HepG2 (cell line): ENCODE results near the gene TFEB. TPM values are rescaled to one million over a fixed set of nuclear protein-coding genes. Genes with fewer than 3 reads are reported as not detected.

Experiments used
- CHD2 ChIP-seq: IDR thresholded peaks from 2 replicates; pipeline ENCODE4 v1.6.1; 2011; ENCODE audit warnings: low read depth, low read length, improper control_type of control experiment
- FOXJ3 ChIP-seq: sonication (generic); formaldehyde crosslinking; IDR thresholded peaks from 2 replicates; pipeline ENCODE4 v1.4.0; 2020; ENCODE audit warnings: missing genetic modification reagents, mild to moderate bottlenecking, borderline replicate concordance
- JUNB ChIP-seq: sonication (generic); formaldehyde crosslinking; IDR thresholded peaks from 2 replicates; pipeline ENCODE4 v1.8.0; 2022; ENCODE audit warnings: missing genetic modification reagents, mild to moderate bottlenecking, borderline replicate concordance
- MAZ ChIP-seq, 2 experiments: sonication (generic) in 1 of 2; formaldehyde crosslinking in 1 of 2; IDR thresholded peaks; 2 replicates each; pipeline versions ENCODE4 v1.5.0 to v1.6.1; 2012 to 2020; ENCODE audit warnings: low read depth in 2 of 2, mild to moderate bottlenecking in 2 of 2, borderline replicate concordance in 1 of 2, improper control_type of control experiment in 1 of 2, low read length in 1 of 2, missing genetic modification reagents in 1 of 2, moderate library complexity in 1 of 2
- NR1H2 ChIP-seq: sonication (generic); formaldehyde crosslinking; IDR thresholded peaks from 2 replicates; pipeline ENCODE4 v1.8.1; 2022; ENCODE audit warnings: low read depth, missing genetic modification reagents, borderline replicate concordance
- RAD21 ChIP-seq: fragments of 450-650 bp; formaldehyde crosslinking; IDR thresholded peaks from 2 replicates; pipeline ENCODE4 v1.5.0; 2020; ENCODE audit warnings: mild to moderate bottlenecking
- SALL1 ChIP-seq: sonication (generic); formaldehyde crosslinking; IDR thresholded peaks from 2 replicates; pipeline ENCODE4 v1.8.0; 2022; ENCODE audit warnings: mild to moderate bottlenecking, missing genetic modification reagents
- ZFP41 ChIP-seq: sonication (generic); formaldehyde crosslinking; IDR thresholded peaks from 2 replicates; pipeline ENCODE4 v1.4.0; 2020; ENCODE audit warnings: mild to moderate bottlenecking, missing genetic modification reagents, borderline replicate concordance
- ZNF160 ChIP-seq: sonication (generic); formaldehyde crosslinking; IDR thresholded peaks from 2 replicates; pipeline ENCODE4 v1.8.0; 2022; ENCODE audit warnings: mild to moderate bottlenecking, inconsistent platforms, missing genetic modification reagents
- ZNF260 ChIP-seq: sonication (generic); formaldehyde crosslinking; IDR thresholded peaks from 2 replicates; pipeline ENCODE4 v1.4.0; 2020; ENCODE audit warnings: missing genetic modification reagents, low read depth, mild to moderate bottlenecking, borderline replicate concordance
- ZNF264 ChIP-seq: sonication (generic); formaldehyde crosslinking; IDR thresholded peaks from 2 replicates; pipeline ENCODE4 v1.4.0; 2020; ENCODE audit warnings: missing genetic modification reagents
- ZNF598 ChIP-seq: sonication (generic); formaldehyde crosslinking; IDR thresholded peaks from 2 replicates; pipeline ENCODE4 v1.5.1; 2020; ENCODE audit warnings: mild to moderate bottlenecking, missing genetic modification reagents, borderline replicate concordance
- ZNF614 ChIP-seq: IDR thresholded peaks from 2 replicates; pipeline ENCODE4 v1.6.1; 2018; ENCODE audit warnings: missing biosample characterization, missing genetic modification reagents, inconsistent platforms, borderline replicate concordance
- ZSCAN9 ChIP-seq: IDR thresholded peaks from 2 replicates; pipeline ENCODE4 v1.6.1; 2016; ENCODE audit warnings: borderline replicate concordance
- polyA plus RNA-seq, 8 experiments: library from polyadenylated mRNA; depleted of rRNA in 3 of 8; stranded (reverse) in 7 of 8; unstranded in 1 of 8; fragments of >200 nt; fragmentation: Illumina TruSeq in 4 of 8; extraction: Trizol in 4 of 8; gene quantifications; 2 replicates each; pipeline versions ENCODE4 v1.2.1 to v1.2.3, GENCODE V29; 2011 to 2016; ENCODE audit warnings: low read depth in 4 of 8, missing spikeins in 1 of 8, mixed read lengths in 1 of 8; ENCODE audit not compliant: insufficient read depth in 1 of 8
- total RNA-seq, 5 experiments: library from RNA; depleted of rRNA; stranded (reverse); fragments of >200 nt; fragmentation: Illumina TruSeq; extraction: Trizol; gene quantifications; 2 replicates each; pipeline ENCODE4 v1.2.3, GENCODE V29; 2016; ENCODE audit warnings: low read depth in 1 of 5
- TF ChIP-seq, protein P1 (sequence below): IDR thresholded peaks from 2 replicates; pipeline ENCODE4 v1.6.1; 2016; ENCODE audit warnings: low read depth, control low read depth
- TF ChIP-seq, protein P2 (sequence below): sonication (generic); formaldehyde crosslinking; IDR thresholded peaks from 2 replicates; pipeline ENCODE4 v1.9.0; 2022; ENCODE audit warnings: missing genetic modification reagents, mild to moderate bottlenecking, borderline replicate concordance
- TF ChIP-seq, protein P3 (sequence below): sonication (generic); formaldehyde crosslinking; IDR thresholded peaks from 2 replicates; pipeline ENCODE4 v1.5.0; 2020; ENCODE audit warnings: missing genetic modification reagents, mild to moderate bottlenecking, borderline replicate concordance
- TF ChIP-seq, protein P4 (sequence below), 2 experiments: sonication (generic) in 1 of 2; formaldehyde crosslinking in 1 of 2; IDR thresholded peaks; 2 replicates each; pipeline versions ENCODE4 v1.4.0 to v1.6.1; 2018 to 2020; ENCODE audit warnings: missing genetic modification reagents in 2 of 2, borderline replicate concordance in 1 of 2, low read depth in 1 of 2, mild to moderate bottlenecking in 1 of 2, missing biosample characterization in 1 of 2

Gene TFEB
- total and polyA plus RNA-seq, 2 of the 13 experiments (the other 11 are each of a cell fraction or from before 2014, with no cell fraction given): 13.3 to 18.7 TPM

DNA sequence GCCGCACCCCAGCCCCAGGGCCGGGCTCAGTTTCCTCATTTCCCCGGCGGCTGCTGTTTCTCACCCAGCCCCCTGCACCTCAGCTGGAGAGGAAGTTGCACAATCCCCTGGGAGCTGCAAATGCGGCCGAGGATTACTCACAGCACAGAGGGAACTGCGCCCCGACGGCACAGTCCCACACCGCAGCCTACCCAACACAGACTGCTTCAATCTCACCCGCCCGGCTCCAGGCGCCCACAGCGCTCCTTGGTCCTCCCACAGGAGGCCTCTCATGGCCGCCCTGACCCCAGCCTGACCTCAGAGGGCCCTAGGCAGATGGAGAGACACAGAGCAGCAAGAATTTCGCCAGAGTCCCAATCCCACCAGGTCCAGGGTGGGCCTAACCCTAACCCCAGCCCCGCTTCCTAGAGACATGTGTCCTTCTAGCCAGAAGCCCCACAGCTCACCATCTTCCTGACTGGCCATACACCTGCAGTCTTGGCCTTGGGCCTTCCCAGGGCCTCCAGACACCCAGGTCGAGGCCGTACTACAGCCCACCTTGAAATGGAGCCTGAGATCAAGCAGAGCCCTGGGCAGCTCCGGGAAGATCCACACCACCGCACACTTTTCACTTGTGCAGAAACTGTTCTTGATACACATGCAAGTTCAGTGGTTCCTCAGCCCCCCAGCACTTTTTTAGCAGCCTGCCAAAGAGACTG, 11.7 kb downstream of the TFEB start (continued):
- TF ChIP-seq JUNB (CRISPR knock-in tag) (no peak), ZNF614 (CRISPR knock-in tag) (peak; percentile 86), ZNF260 (CRISPR knock-in tag) (no peak), ZFP41 (CRISPR knock-in tag) (no peak), MAZ (IDR thresholded peaks at IDR 0.05; ENCODE audit: borderline replicate concordance, low read depth, low read length) (peak; percentile 34; the same call in 1 of the 2 replicates), MAZ (CRISPR knock-in tag; IDR thresholded peaks at IDR 0.05; ENCODE audit: low read depth) (no peak), FOXJ3 (CRISPR knock-in tag) (peak; percentile 64; the same call in 1 of the 2 replicates), ZNF160 (CRISPR knock-in tag) (peak; percentile 78; the same call in 1 of the 2 replicates), SALL1 (CRISPR knock-in tag) (peak; percentile 74; the same call in 1 of the 2 replicates), ZNF598 (peak; percentile 88; the same call in 1 of the 2 replicates), NR1H2 (CRISPR knock-in tag) (no peak), CHD2 (no peak), ZNF264 (CRISPR knock-in tag) (peak; percentile 90), ZSCAN9 (peak; percentile 57; the same call in 1 of the 2 replicates), RAD21 (CRISPR knock-in tag) (0 out of 2 replicates have a peak, but pooled peaks have one; percentile 23)
- TF ChIP-seq, protein P1, sequence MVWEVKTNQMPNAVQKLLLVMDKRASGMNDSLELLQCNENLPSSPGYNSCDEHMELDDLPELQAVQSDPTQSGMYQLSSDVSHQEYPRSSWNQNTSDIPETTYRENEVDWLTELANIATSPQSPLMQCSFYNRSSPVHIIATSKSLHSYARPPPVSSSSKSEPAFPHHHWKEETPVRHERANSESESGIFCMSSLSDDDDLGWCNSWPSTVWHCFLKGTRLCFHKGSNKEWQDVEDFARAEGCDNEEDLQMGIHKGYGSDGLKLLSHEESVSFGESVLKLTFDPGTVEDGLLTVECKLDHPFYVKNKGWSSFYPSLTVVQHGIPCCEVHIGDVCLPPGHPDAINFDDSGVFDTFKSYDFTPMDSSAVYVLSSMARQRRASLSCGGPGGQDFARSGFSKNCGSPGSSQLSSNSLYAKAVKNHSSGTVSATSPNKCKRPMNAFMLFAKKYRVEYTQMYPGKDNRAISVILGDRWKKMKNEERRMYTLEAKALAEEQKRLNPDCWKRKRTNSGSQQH (CRISPR knock-in tag): no peak
- TF ChIP-seq, protein P2, sequence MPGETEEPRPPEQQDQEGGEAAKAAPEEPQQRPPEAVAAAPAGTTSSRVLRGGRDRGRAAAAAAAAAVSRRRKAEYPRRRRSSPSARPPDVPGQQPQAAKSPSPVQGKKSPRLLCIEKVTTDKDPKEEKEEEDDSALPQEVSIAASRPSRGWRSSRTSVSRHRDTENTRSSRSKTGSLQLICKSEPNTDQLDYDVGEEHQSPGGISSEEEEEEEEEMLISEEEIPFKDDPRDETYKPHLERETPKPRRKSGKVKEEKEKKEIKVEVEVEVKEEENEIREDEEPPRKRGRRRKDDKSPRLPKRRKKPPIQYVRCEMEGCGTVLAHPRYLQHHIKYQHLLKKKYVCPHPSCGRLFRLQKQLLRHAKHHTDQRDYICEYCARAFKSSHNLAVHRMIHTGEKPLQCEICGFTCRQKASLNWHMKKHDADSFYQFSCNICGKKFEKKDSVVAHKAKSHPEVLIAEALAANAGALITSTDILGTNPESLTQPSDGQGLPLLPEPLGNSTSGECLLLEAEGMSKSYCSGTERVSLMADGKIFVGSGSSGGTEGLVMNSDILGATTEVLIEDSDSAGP: no peak; the same call in 1 of the 2 replicates
- TF ChIP-seq, protein P3, sequence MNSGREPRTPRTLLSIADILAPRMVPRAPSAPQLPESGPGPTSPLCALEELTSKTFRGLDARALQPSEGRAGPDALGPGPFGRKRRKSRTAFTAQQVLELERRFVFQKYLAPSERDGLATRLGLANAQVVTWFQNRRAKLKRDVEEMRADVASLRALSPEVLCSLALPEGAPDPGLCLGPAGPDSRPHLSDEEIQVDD: no peak
- TF ChIP-seq, protein P4, sequence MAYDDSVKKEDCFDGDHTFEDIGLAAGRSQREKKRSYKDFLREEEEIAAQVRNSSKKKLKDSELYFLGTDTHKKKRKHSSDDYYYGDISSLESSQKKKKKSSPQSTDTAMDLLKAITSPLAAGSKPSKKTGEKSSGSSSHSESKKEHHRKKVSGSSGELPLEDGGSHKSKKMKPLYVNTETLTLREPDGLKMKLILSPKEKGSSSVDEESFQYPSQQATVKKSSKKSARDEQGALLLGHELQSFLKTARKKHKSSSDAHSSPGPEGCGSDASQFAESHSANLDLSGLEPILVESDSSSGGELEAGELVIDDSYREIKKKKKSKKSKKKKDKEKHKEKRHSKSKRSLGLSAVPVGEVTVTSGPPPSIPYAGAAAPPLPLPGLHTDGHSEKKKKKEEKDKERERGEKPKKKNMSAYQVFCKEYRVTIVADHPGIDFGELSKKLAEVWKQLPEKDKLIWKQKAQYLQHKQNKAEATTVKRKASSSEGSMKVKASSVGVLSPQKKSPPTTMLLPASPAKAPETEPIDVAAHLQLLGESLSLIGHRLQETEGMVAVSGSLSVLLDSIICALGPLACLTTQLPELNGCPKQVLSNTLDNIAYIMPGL (CRISPR knock-in tag; IDR thresholded peaks at IDR 0.05; ENCODE audit: borderline replicate concordance in 1 of 2, low read depth in 1 of 2): peak in 1 of 2 experiments; percentile 76; a peak in 1 of 4 replicates
- TF ChIP-seq, all 625 proteins: peak for 230
